HEK293 (cell line): ENCODE results near the gene CSNK1G1.

Source experiments
- CTCF ChIA-PET: fragments of 350-600 bp; formaldehyde crosslinking; extraction: SDS; loops from one replicate; lab custom pipeline; 2021; ENCODE audit warnings: antibody characterized with exemption; lab: Yijun Ruan, JAX
- POLR2A ChIA-PET: fragments of 300-600 bp; formaldehyde crosslinking; extraction: SDS; loops from one replicate; lab custom pipeline; 2020; ENCODE audit warnings: antibody characterized with exemption, inconsistent platforms; lab: Yijun Ruan, JAX
- H3K27ac ChIP-seq: fragments of 200-500 bp; sonication (Bioruptor generic); 2 replicates; pipeline ENCODE4 v1.5.1; 2014; ENCODE audit warnings: low read depth, low read length, control low read depth, inconsistent platforms; ENCODE audit errors: extremely low read depth
- H3K36me3 ChIP-seq, 2 experiments: fragments of 200-500 bp in 1 of 2; sonication (Bioruptor generic) in 1 of 2; 1 replicate in 1 of 2; 2 replicates in 1 of 2; pipeline ENCODE4 v1.5.1; 2014 to 2017; ENCODE audit warnings: inconsistent platforms in 2 of 2, low read length in 2 of 2; ENCODE audit not compliant: control insufficient read depth in 2 of 2, insufficient read depth in 1 of 2
- H3K4me1 ChIP-seq: fragments of 200-500 bp; sonication (Bioruptor generic); 2 replicates; pipeline ENCODE4 v1.5.1; 2014; ENCODE audit warnings: mild to moderate bottlenecking, low read length, inconsistent platforms; ENCODE audit not compliant: control insufficient read depth, insufficient read depth
- H3K4me3 ChIP-seq: 2 replicates; pipeline ENCODE4 v1.5.1; 2011; ENCODE audit warnings: low read depth, mild to moderate bottlenecking, control low read depth, low read length, moderate library complexity
- H3K9me3 ChIP-seq: fragments of 200-500 bp; sonication (Bioruptor generic); 2 replicates; pipeline ENCODE4 v1.5.1; 2014; ENCODE audit warnings: low read depth, low read length, inconsistent platforms; ENCODE audit not compliant: control insufficient read depth, insufficient read depth
- GLI2 ChIP-seq: fragments of 450-650 bp; formaldehyde crosslinking; IDR thresholded peaks from 2 replicates; pipeline ENCODE4; 2017; ENCODE audit warnings: missing biosample characterization, missing genetic modification characterization, low read depth, borderline replicate concordance
- GLIS2 ChIP-seq: fragments of 450-650 bp; formaldehyde crosslinking; IDR thresholded peaks from 2 replicates; pipeline ENCODE4 v1.5.1; 2016; ENCODE audit warnings: missing biosample characterization, missing genetic modification characterization
- HIC1 ChIP-seq: fragments of 450-650 bp; formaldehyde crosslinking; IDR thresholded peaks from 2 replicates; pipeline ENCODE4 v1.5.1; 2016; ENCODE audit warnings: missing biosample characterization, missing genetic modification characterization
- SALL2 ChIP-seq: fragments of 450-650 bp; formaldehyde crosslinking; IDR thresholded peaks from 2 replicates; pipeline ENCODE4 v1.5.0; 2017; ENCODE audit warnings: missing biosample characterization, mild to moderate bottlenecking, missing genetic modification characterization, borderline replicate concordance
- YY1 ChIP-seq: fragments of 450-650 bp; formaldehyde crosslinking; IDR thresholded peaks from 2 replicates; pipeline ENCODE4 v1.5.1; 2018; ENCODE audit warnings: missing biosample characterization, missing genetic modification characterization
- ZFP37 ChIP-seq: fragments of 450-650 bp; formaldehyde crosslinking; IDR thresholded peaks from 2 replicates; pipeline ENCODE4 v1.5.1; 2016; ENCODE audit warnings: missing biosample characterization, missing genetic modification characterization
- ZNF114 ChIP-seq: fragments of 450-650 bp; formaldehyde crosslinking; IDR thresholded peaks from 2 replicates; pipeline ENCODE4 v1.5.0; 2017; ENCODE audit warnings: missing biosample characterization, missing genetic modification characterization
- ZNF138 ChIP-seq: fragments of 450-650 bp; formaldehyde crosslinking; IDR thresholded peaks from 2 replicates; pipeline ENCODE4 v1.5.1; 2016; ENCODE audit warnings: missing biosample characterization, missing genetic modification characterization, borderline replicate concordance
- ZNF239 ChIP-seq: fragments of 450-650 bp; formaldehyde crosslinking; IDR thresholded peaks from 2 replicates; pipeline ENCODE4 v1.5.1; 2016; ENCODE audit warnings: missing biosample characterization, missing genetic modification characterization
- ZNF529 ChIP-seq: fragments of 450-650 bp; formaldehyde crosslinking; IDR thresholded peaks from 2 replicates; pipeline ENCODE4 v1.5.1; 2017; ENCODE audit warnings: missing genetic modification characterization, missing biosample characterization; ENCODE audit not compliant: insufficient replicate concordance
- ZNF626 ChIP-seq: fragments of 450-650 bp; sonication (Bioruptor Pico); formaldehyde crosslinking; IDR thresholded peaks from 2 replicates; pipeline ENCODE4 v1.5.1; 2018; ENCODE audit warnings: missing biosample characterization, missing genetic modification characterization, inconsistent platforms
- ZNF707 ChIP-seq: fragments of 450-650 bp; formaldehyde crosslinking; IDR thresholded peaks from 2 replicates; pipeline ENCODE4 v1.5.1; 2016; ENCODE audit warnings: missing biosample characterization, missing genetic modification characterization
- TF ChIP-seq, protein P1 (sequence below): fragments of 450-650 bp; formaldehyde crosslinking; IDR thresholded peaks from 2 replicates; pipeline ENCODE4 v1.5.1; 2016; ENCODE audit warnings: missing biosample characterization, missing genetic modification characterization, low read depth
- TF ChIP-seq, protein P2 (sequence below): fragments of 450-650 bp; formaldehyde crosslinking; conservative IDR thresholded peaks from 2 replicates; pipeline ENCODE4 v1.5.1; 2016; ENCODE audit warnings: low read depth, missing biosample characterization, missing genetic modification characterization
- TF ChIP-seq, protein P3 (sequence below): fragments of 450-650 bp; IDR thresholded peaks from 2 replicates; pipeline ENCODE4 v1.5.1; 2018; ENCODE audit warnings: missing biosample characterization, missing genetic modification characterization
- TF ChIP-seq, protein P4 (sequence below): fragments of 450-650 bp; formaldehyde crosslinking; IDR thresholded peaks from 2 replicates; pipeline ENCODE4 v1.5.1; 2016; ENCODE audit warnings: missing biosample characterization, missing genetic modification characterization
- TF ChIP-seq, protein P5 (sequence below): fragments of 450-650 bp; formaldehyde crosslinking; IDR thresholded peaks from 2 replicates; pipeline ENCODE4 v1.5.1; 2017; ENCODE audit warnings: missing biosample characterization, missing genetic modification characterization

CSNK1G1 gene

DNA sequence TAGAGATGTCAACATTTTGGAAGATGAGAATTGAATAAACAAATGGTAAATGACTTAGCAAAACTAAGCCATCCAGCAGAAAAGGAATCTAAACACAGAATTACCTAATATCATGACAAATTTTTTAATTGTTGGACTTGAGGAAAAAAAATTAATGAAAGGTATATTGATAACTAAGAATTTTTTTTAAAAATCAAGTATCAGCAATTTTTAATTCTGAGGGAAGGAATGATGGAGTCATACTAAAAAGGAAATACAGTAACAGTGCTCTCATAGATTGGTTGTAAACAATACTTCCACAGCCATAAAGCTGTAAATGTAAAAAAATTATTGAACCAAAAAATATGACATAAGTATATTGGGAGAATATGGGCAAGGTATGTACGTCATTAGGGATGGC is 68.0 kb downstream of the CSNK1G1 start (continued):
- TF ChIP-seq GLIS2 (tag by site-specific recombination) (no peak), HIC1 (no peak), ZNF707 (no peak), ZNF529 (no peak), GLI2 (no peak), ZNF626 (tag by site-specific recombination) (no peak), ZNF239 (tag by site-specific recombination) (no peak), SALL2 (tag by site-specific recombination) (no peak)
- TF ChIP-seq, protein P1, sequence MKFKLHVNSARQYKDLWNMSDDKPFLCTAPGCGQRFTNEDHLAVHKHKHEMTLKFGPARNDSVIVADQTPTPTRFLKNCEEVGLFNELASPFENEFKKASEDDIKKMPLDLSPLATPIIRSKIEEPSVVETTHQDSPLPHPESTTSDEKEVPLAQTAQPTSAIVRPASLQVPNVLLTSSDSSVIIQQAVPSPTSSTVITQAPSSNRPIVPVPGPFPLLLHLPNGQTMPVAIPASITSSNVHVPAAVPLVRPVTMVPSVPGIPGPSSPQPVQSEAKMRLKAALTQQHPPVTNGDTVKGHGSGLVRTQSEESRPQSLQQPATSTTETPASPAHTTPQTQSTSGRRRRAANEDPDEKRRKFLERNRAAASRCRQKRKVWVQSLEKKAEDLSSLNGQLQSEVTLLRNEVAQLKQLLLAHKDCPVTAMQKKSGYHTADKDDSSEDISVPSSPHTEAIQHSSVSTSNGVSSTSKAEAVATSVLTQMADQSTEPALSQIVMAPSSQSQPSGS (tag by site-specific recombination) = no peak
- TF ChIP-seq, protein P2, sequence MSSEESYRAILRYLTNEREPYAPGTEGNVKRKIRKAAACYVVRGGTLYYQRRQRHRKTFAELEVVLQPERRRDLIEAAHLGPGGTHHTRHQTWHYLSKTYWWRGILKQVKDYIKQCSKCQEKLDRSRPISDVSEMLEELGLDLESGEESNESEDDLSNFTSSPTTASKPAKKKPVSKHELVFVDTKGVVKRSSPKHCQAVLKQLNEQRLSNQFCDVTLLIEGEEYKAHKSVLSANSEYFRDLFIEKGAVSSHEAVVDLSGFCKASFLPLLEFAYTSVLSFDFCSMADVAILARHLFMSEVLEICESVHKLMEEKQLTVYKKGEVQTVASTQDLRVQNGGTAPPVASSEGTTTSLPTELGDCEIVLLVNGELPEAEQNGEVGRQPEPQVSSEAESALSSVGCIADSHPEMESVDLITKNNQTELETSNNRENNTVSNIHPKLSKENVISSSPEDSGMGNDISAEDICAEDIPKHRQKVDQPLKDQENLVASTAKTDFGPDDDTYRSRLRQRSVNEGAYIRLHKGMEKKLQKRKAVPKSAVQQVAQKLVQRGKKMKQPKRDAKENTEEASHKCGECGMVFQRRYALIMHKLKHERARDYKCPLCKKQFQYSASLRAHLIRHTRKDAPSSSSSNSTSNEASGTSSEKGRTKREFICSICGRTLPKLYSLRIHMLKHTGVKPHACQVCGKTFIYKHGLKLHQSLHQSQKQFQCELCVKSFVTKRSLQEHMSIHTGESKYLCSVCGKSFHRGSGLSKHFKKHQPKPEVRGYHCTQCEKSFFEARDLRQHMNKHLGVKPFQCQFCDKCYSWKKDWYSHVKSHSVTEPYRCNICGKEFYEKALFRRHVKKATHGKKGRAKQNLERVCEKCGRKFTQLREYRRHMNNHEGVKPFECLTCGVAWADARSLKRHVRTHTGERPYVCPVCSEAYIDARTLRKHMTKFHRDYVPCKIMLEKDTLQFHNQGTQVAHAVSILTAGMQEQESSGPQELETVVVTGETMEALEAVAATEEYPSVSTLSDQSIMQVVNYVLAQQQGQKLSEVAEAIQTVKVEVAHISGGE = no peak
- TF ChIP-seq, protein P3, sequence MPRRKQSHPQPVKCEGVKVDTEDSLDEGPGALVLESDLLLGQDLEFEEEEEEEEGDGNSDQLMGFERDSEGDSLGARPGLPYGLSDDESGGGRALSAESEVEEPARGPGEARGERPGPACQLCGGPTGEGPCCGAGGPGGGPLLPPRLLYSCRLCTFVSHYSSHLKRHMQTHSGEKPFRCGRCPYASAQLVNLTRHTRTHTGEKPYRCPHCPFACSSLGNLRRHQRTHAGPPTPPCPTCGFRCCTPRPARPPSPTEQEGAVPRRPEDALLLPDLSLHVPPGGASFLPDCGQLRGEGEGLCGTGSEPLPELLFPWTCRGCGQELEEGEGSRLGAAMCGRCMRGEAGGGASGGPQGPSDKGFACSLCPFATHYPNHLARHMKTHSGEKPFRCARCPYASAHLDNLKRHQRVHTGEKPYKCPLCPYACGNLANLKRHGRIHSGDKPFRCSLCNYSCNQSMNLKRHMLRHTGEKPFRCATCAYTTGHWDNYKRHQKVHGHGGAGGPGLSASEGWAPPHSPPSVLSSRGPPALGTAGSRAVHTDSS (tag by site-specific recombination) = no peak
- TF ChIP-seq, protein P4, sequence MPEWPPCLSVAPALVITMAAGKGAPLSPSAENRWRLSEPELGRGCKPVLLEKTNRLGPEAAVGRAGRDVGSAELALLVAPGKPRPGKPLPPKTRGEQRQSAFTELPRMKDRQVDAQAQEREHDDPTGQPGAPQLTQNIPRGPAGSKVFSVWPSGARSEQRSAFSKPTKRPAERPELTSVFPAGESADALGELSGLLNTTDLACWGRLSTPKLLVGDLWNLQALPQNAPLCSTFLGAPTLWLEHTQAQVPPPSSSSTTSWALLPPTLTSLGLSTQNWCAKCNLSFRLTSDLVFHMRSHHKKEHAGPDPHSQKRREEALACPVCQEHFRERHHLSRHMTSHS (tag by site-specific recombination) = no peak

DNA sequence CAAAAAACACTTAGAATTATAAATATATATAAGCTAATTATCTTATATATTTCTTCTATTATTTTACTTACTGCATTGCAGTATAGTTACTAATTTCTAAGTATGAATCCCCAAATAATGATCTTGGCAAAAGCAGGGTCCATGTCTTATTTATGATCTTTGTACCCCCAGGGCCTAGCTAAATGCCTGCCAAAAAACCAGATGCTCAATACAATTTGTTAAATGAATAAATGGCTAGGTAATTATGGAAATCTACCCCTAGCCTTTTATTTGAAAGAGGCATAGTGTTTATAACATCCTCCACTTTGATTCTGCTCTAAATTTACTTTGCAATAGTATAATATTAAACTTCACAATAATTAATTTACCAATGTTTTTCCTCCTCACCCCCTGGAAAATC is 69.5 kb downstream of the CSNK1G1 start:
- Histone ChIP-seq H3K36me3 (no peaks in the 10 kb centered on the region), H3K9me3 (no peaks in the 10 kb centered on the region), H3K27ac (no peak overlapping the region), H3K4me1 (peaks cover 7% of the 10 kb centered on the region; the same call in 1 of the 2 replicates), H3K4me3 (no peak overlapping the region)
- ChIA-PET CTCF (interaction anchor here (1.6 kb wide), 1 partner anchor 76 kb away, joined by 3 read pairs; no protein-coding TSS in a partner anchor), POLR2A (no interaction called here)
- TF ChIP-seq ZFP37 (no peak), YY1 (tag by site-specific recombination) (no peak), ZNF138 (tag by site-specific recombination) (no peak), ZNF114 (tag by site-specific recombination) (no peak)
- TF ChIP-seq, protein P5, sequence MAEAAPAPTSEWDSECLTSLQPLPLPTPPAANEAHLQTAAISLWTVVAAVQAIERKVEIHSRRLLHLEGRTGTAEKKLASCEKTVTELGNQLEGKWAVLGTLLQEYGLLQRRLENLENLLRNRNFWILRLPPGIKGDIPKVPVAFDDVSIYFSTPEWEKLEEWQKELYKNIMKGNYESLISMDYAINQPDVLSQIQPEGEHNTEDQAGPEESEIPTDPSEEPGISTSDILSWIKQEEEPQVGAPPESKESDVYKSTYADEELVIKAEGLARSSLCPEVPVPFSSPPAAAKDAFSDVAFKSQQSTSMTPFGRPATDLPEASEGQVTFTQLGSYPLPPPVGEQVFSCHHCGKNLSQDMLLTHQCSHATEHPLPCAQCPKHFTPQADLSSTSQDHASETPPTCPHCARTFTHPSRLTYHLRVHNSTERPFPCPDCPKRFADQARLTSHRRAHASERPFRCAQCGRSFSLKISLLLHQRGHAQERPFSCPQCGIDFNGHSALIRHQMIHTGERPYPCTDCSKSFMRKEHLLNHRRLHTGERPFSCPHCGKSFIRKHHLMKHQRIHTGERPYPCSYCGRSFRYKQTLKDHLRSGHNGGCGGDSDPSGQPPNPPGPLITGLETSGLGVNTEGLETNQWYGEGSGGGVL = no peak
